ENCODE measurements around the gene LIN7B.
"Not testable (repeated sequence)": the region's sequence is repeated elsewhere in the genome, so short reads cannot be mapped to it uniquely, and the experiment has no call there.

Gene LIN7B, protein sequence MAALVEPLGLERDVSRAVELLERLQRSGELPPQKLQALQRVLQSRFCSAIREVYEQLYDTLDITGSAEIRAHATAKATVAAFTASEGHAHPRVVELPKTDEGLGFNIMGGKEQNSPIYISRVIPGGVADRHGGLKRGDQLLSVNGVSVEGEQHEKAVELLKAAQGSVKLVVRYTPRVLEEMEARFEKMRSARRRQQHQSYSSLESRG

DNA sequence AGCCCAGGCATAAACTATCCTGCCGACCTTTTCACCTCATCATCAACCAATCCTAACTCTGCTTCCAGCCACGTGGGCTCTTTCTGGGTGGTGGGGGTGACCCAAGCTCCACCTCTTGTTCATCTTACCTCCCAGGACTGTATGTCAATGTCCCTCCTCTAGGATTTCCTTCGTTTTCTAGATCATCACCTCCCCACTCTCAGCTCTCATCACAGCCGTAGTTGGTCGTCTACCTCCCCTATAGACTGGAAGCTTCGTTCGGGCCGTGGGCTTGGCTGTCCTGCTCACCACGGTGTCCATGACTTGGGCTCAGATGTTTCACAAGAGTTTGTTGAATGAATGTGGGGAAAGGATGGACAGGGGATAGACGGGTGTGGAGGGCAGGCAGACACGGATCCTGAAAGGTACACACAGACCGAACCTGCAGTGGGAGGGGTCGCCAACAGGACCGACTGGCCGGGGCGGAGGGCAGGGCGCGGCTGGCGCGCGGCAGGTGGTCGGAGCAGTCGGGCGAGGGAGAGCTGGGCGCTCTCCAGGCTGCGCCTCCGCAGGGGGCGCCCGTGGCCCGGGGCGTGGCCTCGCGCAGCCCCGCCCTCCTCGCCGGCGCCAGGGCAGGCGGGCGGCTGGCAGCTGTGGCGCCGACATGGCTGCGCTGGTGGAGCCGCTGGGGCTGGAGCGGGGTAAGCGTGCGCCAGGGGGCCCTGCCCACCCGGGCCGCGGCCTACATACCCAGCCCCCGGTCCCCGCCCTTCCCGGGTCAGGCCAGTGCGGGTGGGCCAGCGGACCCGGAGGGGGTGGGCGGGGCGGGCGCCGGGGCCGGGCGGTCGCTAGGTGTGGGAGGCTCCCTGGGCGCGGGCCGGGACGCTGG is at the start of gene LIN7B:
TSS of gene LIN7B (plus strand) at position 609 of the 868 bp plus-strand sequence. CDS start at position 644, 35 bp downstream.
- peak; percentile 30 to 70 (median 50) for DNase-seq (ENCODE audit: low read depth in 3 of 3)

DNA sequence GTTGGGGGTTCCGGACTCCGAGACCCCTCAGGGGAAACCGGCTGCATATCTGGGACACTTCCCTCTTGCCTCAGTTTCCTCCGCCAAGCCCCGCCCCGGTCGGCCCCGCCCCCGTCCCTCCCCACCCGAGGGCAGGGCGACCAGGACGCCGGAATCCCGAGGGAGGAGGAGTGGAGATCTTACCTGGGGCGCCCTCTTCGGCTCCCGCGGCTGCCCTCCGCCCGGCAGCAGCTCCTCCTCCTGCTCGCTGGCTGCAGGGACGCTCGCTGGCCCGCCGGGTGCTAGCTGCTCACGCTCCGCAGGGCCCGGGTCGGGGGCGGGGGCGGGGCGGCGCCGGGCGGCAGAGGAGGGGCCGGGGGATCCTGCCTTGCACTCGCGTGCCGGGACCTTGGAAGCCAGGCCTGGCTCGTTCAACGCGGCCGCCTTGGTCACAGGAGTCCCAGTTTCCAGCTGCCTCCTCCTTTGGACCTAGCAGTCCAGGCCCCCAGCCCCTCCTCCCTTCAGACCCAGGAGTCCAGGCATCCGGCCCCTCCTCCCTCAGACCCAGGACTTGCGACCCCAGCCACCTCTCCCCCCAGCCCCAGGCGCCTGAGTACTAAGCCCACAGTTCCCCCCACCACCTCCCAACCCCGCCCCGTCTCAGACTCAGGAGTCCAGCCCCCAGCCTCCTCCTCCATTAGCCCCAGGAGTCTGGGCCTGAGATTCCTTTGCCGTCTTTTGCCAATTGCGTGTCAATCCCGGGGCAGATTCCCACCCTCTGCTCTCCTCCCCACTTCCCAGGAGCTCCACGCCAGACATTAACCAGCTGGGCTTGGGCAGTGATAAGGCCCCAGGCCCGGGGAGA is 49.2 kb upstream of the LIN7B start, which contains the start of gene NTF4:
TSS of gene NTF4 (minus strand) at position 51 of the 844 bp plus-strand sequence. CDS start 2,821 bp downstream, outside the sequence.
- DNase-seq (ENCODE audit: low read depth in 3 of 3): no peak

GRCh38 chr19:49065905-49066512 is 48.2 kb upstream of the LIN7B start:
- no peak for DNase-seq (ENCODE audit: low read depth in 3 of 3)

- no peak for DNase-seq (ENCODE audit: low read depth in 3 of 3)
Observed at GRCh38 chr19:49067554-49067953, 46.6 kb upstream of the LIN7B start.

GRCh38 chr19:49069026-49069425 is 45.1 kb upstream of the LIN7B start:
- no peak for DNase-seq (ENCODE audit: low read depth in 3 of 3)

- no peak for DNase-seq (ENCODE audit: low read depth in 3 of 3)
Observed at GRCh38 chr19:49070416-49070815, 43.8 kb upstream of the LIN7B start.

GRCh38 chr19:49071860-49072547 is 42.2 kb upstream of the LIN7B start:
- no peak for DNase-seq (ENCODE audit: low read depth in 3 of 3)

DNA sequence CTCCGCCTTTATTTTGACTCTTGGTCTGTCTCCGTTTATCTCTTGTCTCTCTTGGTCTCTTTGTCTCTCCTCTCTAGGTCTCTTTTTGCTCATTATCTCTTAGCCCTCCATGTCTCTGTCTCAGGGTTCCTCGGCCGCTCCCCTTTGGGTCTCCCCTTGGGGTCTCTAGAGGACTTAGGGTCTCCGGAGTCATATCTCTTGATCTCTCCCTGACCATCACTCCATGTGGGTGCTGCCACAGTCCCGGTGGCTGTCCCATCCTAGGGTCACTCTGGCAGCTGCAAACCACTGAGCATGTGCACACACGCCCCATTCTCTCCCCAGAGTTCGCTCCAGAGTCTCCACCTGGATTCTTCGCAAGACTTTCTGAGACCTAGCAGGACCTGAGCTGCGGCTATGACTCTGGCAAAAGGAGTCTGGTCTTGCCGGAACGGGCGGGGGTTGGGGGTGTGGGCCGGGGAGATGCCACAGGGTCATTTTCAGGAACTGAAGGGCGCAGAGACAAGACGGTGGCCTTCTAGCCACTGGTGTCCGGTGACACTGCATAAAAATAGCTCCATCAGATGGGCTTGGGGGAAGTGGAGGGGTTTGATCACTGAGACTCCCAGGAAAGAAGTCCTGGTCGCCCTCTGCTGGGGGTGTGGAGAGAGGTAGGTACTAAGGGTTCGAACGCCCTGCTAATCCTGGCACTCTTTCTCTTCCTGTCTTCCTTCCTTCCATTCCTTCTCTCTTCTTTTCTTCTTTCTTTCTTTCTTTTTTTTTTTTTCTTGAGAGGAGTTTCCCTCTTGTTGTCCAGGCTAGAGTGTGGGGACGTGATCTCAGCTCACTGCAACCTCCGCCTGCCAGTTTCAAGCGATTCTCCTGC is 40.4 kb upstream of the LIN7B start:
- no peak for DNase-seq (ENCODE audit: low read depth in 3 of 3)

DNA sequence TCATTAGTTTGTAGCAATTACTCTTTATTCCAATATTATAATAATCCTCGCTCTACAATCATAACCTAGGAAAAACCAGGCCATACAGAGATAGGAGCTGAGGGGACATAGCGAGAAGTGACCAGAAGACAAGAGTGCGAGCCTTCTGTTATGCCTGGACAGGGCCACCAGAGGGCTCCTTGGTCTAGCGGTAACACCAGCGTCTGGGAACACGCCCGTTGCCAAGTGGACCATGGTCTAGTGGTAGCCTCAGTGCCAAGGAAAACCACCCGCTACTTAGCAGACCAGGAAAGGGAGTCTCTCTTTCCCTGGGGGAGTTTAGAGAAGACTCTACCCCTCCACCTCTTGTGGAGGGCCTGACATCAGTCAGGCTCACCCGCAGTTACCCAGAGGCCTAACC is 39.3 kb upstream of the LIN7B start:
- not testable (repeated sequence) for DNase-seq (ENCODE audit: low read depth in 3 of 3)

- no peak for DNase-seq (ENCODE audit: low read depth in 3 of 3)
Observed at GRCh38 chr19:49080392-49080791, 33.8 kb upstream of the LIN7B start.

GRCh38 chr19:49081273-49081672 is 32.9 kb upstream of the LIN7B start:
- DNase-seq (ENCODE audit: low read depth in 3 of 3): no peak

- DNase-seq (ENCODE audit: low read depth in 3 of 3): no peak
Observed at GRCh38 chr19:49084206-49085019, 29.8 kb upstream of the LIN7B start.

- DNase-seq (ENCODE audit: low read depth in 3 of 3): peak; percentile 98
Observed at GRCh38 chr19:49085020-49085867, 28.9 kb upstream of the LIN7B start, which contains the start of gene SNRNP70. SNRNP70 (plus strand) TSS chr19:49085451; CDS start chr19:49086415, 964 bp downstream.

GRCh38 chr19:49085868-49086232 is 28.3 kb upstream of the LIN7B start:
- no peak for DNase-seq (ENCODE audit: low read depth in 3 of 3)

DNA sequence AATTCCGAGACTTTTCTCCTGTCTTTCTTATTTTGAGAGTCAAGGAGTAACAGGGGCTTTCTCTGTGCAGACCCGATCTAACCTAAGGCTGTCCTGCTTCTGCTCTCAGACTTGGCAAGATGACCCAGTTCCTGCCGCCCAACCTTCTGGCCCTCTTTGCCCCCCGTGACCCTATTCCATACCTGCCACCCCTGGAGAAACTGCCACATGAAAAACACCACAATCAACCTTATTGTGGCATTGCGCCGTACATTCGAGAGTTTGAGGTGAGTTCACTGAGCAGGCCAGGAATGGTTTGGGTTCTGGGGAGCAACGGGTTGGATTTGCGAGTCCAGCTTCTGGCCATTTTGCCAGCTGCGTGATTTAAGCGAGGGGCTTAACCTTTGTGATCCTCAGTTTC is 27.9 kb upstream of the LIN7B start:
- no peak for DNase-seq (ENCODE audit: low read depth in 3 of 3)

DNA sequence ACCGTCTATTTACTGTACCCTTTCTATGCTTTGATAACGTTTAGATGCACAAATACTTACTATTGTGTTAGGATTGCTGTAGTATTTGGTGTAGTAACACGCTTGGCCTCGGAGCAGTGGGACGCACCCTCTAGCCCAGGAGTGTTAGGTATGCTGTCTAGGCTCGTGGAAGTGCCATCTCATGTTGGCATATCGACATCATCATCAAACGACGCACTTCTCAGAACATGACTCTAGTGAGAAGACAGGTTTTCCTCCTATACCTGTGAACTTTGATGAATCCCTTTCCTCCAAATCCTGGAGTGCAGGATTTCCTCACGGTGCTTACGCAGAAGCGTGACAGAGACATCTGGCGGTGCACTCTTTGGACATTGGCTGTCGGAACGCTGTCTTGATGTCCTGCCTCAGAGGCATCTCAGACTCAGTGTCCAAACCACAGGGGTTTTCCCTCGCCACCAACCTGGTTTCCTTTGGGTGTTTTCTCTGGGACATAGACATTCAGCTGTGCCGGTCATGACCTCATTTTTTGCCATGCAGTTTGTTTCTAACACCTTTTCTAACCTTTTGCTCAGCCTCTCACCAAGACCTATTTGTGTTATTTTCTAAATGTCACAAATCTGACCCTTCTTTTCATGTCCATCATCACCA is 22.7 kb upstream of the LIN7B start:
- no peak for DNase-seq (ENCODE audit: low read depth in 3 of 3)

- no peak for DNase-seq (ENCODE audit: low read depth in 3 of 3)
Observed at GRCh38 chr19:49092686-49093085, 21.5 kb upstream of the LIN7B start.

Data from stimulated activated CD4-positive, alpha-beta T cell treated with anti-CD3 and anti-CD28 coated beads, TNF-alpha, amount 100 ng/mL, for 24 hours (primary cell).